GM23338 (cell line): Measurements from ENCODE around the gene FOXF1.

Source experiments
- CTCF ChIP-seq, 2 experiments: fragments of 200-600 bp in 1 of 2; sonication (generic) in 1 of 2; conservative IDR thresholded peaks; 2 replicates each; pipeline versions ENCODE4 v1.5.1 to v1.6.1; 2016 to 2017; ENCODE audit warnings: antibody characterized with exemption in 2 of 2, low read depth in 2 of 2, mild to moderate bottlenecking in 2 of 2, moderate library complexity in 1 of 2
- EZH2 ChIP-seq: fragments of 200-600 bp; sonication (generic); IDR thresholded peaks from one replicate; pipeline ENCODE4 v1.8.0; 2017; ENCODE audit warnings: antibody characterized with exemption, mild to moderate bottlenecking, low read depth; ENCODE audit not compliant: unreplicated experiment
- EZH2phosphoT487 ChIP-seq: fragments of 200-600 bp; sonication (generic); IDR thresholded peaks from one replicate; pipeline ENCODE4 v1.8.1; 2018; ENCODE audit warnings: antibody characterized with exemption; ENCODE audit not compliant: unreplicated experiment
- JUNB ChIP-seq: IDR thresholded peaks from one replicate; pipeline ENCODE4 v1.6.1; 2016; ENCODE audit warnings: antibody characterized with exemption; ENCODE audit not compliant: unreplicated experiment
- NANOG ChIP-seq: IDR thresholded peaks from 2 replicates; pipeline ENCODE4 v1.6.1; 2016; ENCODE audit warnings: antibody characterized with exemption, borderline replicate concordance
- POLR2AphosphoS5 ChIP-seq: IDR thresholded peaks from 2 replicates; pipeline ENCODE4 v1.6.1; 2016; ENCODE audit warnings: antibody characterized with exemption, low read depth
- REST ChIP-seq: IDR thresholded peaks from one replicate; pipeline ENCODE4 v1.6.1; 2018; ENCODE audit warnings: antibody characterized with exemption; ENCODE audit not compliant: unreplicated experiment
- STAT1 ChIP-seq: IDR thresholded peaks from one replicate; pipeline ENCODE4 v1.6.1; 2016; ENCODE audit warnings: antibody characterized with exemption; ENCODE audit not compliant: unreplicated experiment
- ZNF331 ChIP-seq: fragments of 250-450 bp; sonication (Bioruptor Pico); IDR thresholded peaks from 2 replicates; pipeline ENCODE4 v1.5.0; 2020; ENCODE audit warnings: low read depth, mild to moderate bottlenecking, moderate library complexity

- TF ChIP-seq POLR2AphosphoS5 (no peak), NANOG (no peak), EZH2phosphoT487 (no peak), CTCF (conservative IDR thresholded peaks at IDR 0.05; ENCODE audit: low read depth in 2 of 2) (no peak), EZH2 (no peak), REST (no peak), JUNB (no peak), STAT1 (no peak), ZNF331 (CRISPR knock-in tag) (no peak)
Observed at GRCh38 chr16:86541560-86541959, 31.2 kb downstream of the FOXF1 start.
